HG02588 (cell line): Measurements from ENCODE around the gene FTCDNL1.

Source experiments
- ATAC-seq: cut with Tn5 transposase; IDR thresholded peaks from one replicate; pipeline ENCODE4 v1.9.1; 2021; ENCODE audit warnings: mild to moderate bottlenecking, moderate library complexity; ENCODE audit not compliant: unreplicated experiment

The FTCDNL1 gene

DNA sequence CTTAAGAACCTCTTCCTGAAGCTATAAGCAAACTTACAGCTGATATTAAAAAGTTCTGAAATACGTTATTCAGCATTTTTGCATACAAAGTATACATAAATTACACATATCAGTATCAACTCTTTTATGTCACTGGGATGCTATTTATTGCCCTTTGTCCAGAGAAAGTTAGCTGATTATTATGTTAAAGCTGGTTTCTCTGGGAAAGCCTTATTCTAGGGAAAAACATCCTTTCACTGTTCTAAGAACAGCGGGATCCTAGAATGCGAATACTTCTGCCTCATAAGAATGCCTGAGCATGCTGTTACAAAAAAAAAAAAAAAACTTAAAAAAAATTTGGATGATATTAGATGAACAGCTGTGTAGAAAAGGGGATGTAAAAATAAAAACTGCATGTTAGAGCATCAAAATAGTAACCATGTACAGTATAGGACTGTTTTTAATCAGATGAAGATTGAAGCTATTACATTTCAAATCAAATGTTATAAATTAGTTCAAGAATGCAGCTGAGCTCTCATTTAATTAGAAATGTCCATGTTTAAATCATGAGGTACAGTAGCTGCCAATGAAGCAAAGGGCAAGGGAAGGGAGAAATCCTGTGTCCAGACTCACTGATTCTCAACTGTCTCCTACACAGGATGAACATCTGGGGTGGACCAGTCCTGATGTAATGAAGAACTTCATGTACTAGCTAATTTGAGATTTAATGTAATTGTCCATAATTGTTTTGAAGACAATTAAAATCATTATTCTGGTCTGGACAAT, 8.2 kb downstream of the FTCDNL1 start:
- ATAC-seq, result no peak

DNA sequence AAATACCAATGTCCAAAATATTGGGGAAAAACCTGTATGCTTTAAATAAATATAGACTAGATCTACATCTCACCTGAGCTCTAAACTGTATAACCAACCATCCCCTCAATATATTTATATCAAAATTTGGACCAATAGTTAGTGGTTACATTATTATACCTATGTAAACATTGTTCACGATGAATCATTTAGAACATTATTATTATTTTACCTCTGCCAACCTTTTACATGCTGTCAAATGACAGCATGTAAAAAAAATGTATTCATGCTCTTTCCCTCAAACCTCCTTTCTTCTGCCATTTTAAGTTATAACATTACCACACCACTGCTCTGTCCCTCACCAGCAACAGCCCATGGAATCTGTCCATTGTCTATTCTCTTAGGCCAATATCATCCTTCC, 9.6 kb downstream of the FTCDNL1 start:
- no peak for ATAC-seq

DNA sequence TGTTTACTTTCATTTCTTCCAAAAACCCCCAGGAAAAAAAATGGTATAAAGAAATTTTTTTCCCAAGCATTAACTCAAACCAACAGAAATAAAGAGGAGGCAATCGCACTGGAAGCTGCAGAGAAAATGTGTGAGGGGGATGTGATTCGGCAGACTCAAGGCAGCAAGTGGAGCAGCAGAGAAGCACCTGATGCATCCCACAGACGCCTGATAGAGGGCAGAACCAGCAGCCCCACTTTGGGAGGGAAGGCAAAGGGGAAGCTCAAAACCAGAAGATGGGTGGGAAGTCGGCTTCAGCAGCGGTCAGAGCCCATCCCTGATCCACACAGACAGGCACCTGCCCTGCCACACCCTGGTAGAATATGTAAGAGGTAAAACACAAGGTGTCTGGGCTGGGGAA, 12.6 kb downstream of the FTCDNL1 start:
- ATAC-seq, result no peak

DNA sequence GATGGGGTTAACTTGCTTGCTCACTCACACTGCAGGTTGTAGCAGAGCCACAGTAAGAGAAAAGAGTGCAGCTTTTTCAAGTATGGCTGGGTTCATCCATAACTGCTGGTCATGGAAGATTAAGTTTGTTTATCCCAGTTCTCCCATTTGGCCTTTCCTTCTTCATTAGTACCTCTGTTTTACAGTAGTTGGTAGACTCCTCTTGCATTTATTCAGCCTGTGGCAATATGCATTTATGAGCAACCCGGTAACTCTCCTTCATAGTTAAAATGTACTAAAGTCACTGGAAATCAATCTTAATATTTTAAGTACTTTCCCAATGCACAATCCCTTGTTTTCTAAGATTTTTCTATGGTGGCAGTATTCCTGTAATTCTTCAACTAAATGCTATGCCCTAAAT, 14.0 kb downstream of the FTCDNL1 start:
- no peak for ATAC-seq

DNA sequence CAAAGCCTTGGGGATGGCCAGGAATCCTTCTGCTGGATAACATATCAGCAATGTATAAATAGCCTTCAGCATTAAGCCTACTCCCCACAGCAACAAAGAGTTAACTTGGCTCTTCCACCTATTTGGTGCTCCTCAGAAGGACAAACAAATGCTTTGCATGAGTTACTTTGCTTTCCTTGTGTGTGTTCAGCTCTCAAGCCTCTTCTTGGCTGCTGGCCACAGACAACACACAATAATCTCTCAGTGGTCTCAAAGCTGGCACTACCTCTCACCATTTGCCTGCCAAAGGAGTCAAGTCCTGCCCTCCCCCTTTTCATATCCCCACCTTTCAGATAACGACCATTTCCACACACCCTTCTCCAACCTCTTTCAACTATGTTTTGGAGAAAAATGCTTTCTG, 17.5 kb downstream of the FTCDNL1 start:
- ATAC-seq, result no peak

DNA sequence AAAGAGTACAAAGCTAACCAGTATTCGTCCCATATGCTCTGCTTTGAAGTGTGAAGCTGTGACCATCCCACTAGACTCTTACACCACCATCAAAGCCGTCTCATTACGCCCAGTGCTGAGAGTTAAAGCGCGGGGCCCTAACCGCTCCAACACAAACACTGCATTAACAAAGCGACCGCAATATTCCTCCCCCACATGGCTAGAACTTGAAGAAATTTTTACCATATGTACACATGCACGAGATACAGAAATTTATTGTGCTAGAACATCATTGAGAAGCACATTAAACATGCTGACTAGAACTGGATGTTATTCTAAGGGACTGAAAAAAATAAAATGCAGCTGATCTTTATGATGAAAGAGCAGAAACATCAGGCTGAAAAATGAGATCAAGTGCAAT, 20.5 kb downstream of the FTCDNL1 start:
- ATAC-seq, result no peak

DNA sequence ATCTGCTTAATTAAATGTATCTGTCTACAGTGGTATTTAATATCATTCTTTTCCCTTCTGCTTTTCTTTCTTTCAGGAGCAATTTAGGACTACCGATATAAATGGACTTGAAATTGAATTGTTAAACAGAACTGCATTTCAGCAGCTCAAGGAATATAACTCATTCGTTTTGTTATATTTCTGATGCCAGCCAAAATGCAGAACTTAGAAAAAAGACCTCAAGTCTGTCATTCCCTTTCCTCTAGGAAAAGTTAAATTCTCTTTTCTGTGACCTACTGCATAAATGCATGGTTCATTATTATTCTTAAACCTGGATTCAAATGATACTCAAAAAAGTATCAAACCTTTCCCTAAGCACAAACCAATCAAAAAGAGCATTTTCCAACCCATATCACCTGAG, 21.4 kb downstream of the FTCDNL1 start:
- ATAC-seq, result no peak

DNA sequence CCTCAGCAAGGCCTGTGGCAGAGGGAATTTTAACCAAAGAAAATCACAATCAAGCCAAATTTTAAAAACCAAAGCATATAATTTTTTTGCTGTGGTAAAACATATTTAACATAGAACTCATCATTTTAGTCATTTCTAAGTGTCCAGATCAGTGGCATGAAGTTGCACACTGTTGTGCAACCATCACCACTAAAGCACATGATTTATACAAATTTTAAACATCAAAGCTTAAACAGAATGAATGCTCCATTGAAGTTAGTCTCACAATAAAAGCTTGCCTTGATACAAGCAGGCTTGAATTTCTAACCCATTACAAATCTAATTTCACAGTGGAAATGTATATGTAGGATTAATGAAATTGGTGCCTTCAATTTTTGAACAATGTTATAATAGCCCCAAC, 31.2 kb downstream of the FTCDNL1 start:
- no peak for ATAC-seq

DNA sequence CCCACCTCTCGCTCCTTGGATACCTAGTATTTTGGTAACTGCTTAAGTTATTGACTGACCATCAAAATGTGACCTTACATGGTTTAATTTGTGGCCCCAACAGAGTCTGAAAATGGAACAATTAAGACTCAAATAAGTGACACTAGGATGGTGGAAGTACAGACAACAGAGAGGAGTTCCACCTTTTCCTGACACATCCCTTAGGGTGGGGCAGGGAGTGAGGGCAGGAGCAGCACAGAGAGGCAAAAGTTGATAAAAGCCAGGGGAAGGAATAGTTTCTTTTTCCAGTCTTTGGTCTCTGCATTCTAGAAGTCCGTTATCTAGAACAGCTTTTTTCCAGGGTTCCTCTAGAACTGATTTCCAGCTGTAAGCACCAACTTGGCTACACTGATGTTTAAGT, 32.2 kb downstream of the FTCDNL1 start:
- ATAC-seq, result no peak

DNA sequence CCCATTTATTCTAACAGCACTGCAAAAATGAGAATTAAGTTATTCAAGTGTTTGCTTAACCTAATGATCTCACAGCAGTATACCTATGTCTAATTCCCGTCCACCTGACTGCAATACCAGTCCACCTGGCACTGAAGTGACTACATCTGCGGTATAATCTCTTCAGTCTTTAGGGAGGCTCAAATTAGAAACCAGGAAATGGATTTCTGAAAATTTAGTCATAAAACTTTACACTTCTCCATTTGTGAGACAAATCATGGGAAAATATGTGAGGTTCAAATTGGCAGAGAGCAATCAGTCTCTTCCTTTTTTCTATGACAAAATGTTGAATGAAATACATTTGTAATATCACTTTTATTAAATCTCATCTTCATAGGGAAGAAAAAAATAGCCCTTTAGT, 33.0 kb downstream of the FTCDNL1 start:
- ATAC-seq, result no peak

DNA sequence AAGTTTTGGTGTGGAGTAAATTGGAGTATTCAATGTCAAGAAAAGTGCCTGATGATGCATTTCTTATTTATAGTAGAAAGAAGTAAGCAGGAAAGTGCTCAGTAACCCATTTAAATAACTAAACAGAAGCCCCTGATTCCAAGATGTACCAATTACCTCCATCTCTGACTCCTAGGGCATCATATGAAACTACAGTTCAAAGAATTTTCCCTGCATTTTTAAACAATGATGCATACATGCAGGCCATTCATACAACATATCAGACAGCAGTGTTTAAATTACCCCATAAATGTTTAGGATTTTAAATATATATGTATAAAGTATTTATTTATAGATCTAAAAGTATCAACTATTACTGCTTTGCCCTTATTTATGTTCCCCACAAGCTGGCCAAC, 36.2 kb downstream of the FTCDNL1 start:
- ATAC-seq, result no peak

DNA sequence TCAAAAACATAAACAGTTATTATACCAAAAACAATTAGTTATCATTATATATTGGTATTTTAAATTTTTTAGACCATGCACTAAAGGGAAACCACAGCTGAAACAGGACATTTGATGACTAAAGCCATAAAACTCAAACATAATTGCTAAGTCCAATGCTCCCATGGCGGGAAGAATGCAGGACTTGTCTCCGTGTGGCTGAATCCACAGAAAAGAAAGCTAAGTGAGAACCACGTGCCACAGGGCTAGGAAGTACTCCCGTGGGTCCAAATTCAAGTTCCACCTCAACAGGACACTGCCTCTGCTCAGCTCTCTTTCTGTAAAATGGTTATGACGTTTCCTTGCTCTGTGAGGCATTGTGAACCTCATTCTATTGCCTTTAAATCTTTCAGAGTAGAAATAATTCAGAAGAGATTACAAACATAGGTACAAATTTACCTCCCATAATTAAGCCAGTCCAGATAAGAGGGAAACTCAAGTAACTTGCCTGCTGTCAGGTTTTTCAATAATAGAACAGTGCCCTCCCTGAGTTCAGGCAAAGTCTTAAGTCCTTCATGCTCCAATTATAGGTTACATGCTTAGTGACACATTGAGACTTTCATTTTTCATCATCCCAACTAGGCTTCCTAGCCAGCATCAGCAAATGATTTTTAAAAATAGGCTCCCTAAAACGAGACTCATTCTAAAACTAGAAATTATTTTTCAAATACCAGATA, 36.7 kb downstream of the FTCDNL1 start:
- ATAC-seq, result no peak

DNA sequence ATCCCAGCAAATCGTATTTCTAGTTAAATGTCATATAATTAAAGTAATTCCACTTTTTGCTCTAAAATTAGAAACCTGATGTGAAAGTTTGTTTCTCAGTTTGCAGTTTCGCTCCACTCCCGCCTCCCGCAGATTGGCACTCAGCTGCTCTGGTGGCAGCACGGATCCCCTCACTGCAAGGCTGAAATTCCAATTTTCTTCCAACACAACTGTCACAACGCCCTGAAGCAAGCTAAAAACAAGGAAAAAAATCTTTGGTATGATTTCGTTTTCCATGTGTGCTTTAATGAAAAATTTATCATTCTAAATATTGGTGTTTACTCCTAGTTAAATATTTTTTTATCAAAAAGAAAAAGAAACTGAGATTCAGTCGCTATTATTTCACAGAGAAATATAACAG, 38.5 kb downstream of the FTCDNL1 start:
- no peak for ATAC-seq

DNA sequence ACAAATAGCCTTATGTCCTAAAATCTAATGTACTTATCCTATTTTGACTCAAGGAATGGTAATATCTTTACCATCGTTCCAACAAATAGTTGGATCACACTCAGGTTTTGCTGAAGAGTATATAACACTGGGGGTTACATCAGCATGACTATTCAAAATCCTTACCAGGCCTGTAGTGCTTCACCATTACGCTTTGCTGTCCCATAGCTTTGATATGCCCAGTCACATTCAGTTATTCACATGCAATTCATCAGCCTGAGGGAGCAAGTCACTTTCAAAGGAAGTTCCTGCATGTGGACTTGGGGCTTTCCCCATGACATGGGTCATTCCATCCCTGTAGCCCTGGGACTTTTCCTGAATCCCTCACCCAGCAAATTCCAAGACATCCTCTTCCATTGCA, 39.6 kb downstream of the FTCDNL1 start:
- ATAC-seq, result no peak

DNA sequence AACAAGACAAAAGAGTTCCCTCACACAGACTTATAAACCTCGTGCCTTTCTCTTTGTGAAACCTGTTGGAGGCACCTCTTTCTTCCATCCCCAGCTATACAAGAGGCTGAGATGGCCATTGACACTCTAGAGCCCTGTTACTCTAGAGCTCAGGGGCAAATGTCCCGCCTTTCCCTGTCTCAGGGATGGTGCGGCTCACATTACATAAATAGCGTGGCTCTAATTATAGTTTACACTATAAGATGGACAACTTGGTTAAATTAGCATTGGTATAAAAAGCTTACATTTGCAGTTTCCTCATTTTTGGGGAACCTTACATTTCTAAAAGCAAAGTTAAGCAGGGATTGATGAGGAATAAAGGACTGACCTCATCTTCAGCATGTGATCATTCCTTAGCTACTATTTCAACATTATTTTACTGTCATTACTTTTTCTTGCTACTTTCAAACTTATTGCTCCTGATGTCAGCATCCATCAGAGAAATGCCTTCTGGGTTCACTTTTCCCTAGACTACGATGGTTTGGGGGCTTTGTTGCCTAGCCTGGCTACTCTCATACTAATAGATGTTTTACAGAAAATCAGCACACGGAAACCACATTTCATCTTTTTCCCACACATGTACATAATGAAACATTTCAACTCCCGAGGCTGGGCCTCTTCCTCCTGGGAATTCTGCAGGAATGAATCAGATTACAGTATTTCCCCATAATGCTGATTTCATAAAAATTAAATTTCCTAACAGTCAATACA, 40.4 kb downstream of the FTCDNL1 start:
- no peak for ATAC-seq

DNA sequence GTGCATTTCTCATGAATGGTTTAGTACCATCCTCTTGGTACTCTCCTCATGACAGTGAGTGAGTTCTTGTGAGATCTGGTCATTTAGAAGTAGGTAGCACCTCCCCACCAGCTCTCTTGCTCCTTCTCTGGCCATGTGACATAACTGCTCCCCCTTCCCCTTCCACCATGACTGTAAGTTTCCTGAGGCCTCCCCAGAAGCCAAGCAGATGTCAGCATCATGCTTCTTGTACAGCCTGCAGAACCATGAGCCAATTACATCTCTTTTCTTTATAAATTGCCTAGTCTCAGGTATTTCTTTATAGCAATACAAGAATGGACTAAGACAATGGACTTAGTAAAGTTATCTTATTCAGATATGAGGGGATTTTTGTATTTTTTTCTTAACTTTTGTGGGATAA, 43.0 kb downstream of the FTCDNL1 start:
- no peak for ATAC-seq

DNA sequence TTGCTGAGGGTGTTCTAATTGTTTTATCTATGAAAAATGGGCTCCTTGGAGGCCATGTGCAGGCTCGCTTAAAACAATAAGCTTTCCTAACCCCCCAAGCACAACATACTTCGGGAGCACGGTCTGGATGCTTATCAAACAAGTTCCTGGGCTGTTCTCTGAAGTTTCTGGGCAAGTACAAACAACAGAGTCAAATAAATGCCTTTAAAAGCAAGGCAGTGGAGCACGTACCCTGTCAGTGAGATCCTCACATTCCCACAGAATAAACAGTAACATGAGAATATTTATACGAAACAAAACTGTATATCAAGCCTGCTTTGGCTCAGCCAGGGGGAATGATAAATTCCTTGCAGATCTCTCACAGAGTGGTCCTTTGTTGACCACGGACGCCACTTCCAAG, 44.8 kb downstream of the FTCDNL1 start:
- no peak for ATAC-seq

DNA sequence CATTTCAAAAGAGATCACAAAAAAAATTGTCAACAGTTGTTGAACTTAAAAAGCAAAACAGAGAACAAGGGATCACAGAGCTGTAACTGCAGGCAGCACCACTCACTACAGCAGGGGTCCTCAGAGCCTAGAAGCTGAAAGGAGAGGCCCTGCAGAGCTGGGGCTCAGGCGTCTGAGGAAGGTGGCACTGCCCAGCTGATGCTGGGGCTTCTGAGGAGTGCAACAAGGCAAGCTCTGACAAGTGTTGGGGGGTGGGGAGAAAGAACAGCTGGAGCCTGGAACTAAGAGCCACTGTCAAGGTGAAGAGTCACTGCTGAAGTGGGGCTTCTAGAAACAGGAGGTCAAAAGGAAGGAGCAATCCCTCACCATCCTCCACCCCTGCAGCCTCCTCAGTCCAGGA, 46.2 kb downstream of the FTCDNL1 start:
- ATAC-seq, result no peak

DNA sequence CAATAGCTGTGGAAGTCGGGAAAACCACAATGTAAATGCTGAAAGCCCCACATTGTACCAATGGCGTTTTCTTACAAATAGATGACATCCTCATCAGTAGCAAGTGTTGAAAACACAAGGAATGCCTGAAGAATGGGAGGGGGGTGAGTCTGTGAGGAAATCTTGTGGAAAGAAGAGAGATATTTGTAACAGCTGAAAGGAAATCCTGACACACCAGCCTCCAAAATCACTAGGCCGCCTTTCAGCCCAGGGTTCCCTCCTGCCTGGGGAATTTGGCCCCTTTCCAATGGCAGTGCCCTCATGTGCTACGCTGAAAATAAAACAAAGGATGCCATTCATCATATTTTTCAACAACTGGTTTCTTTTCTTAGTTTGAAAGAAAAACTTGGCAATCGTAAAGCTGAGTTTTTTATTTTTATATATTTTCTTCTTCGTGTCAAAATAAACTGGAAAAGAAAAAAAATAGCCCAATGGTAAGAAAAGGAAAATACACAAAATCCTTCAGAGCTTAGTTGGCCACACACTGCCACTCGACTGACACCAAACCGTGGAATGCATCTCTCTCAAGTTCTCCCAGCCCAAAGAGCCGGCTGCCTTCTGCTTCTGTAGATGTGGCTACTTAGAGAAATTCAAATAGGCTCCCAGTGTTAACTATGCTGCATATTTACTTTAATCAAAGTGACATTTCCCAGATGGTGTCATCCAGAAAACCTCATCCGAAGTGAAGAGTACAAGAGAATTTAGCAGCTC, 52.0 kb downstream of the FTCDNL1 start:
- ATAC-seq, result no peak

DNA sequence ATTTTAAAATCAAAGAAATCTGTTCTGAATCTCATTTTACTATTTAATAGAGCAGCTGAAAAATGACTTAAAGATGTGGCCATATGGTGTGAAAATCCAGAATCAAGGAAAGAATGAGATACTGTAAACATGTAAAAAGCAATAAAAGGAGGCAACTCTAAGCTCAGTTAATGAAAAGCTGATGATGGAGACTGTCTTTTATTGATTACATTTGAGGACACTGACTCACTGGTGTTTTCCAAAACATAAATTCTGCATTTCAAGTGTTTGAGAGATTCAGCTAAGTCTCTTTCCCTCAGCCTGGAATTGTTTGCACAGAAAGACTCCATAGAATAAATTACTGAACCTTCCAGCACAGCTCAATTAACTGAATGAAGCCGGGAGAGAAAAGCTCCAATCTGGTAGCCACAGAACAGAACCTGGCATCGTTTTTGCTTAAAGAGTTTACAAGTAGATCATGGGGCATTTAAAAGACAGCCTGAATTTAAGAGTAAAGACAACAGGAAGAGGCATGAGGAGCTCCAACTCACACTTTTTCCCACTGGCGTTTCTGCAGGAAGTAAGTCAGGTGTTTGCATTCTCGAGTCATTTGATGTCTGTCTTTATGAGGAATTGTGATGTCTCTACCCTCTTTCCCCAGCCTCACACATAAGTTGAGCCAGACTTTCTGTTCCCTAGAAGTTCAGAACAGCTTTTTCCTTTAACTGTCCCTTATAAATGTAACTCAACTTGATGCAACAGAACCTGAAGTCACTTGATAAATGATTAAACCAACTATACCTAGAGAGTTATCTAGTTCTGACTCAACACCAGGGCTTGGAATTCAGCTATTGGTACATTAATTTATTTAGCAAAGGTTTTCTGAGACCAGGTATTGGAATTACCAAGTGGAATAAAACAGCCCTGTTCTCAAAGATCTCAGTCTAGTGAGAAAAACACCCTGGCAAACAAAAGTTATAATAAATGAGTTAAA, 53.3 kb downstream of the FTCDNL1 start:
- ATAC-seq, result no peak
